Trophoblast cell (in vitro differentiated cells and primary cell): Measurements from ENCODE around the gene GTF2A1L.

Experiments
- DNase-seq, 2 donors: peaks; one replicate each; pipeline ENCODE4 v3.0.0-alpha.2; 2016
- H2AFZ ChIP-seq: 2 replicates; pipeline ENCODE4 v1.6.1; 2013; ENCODE audit warnings: low read length, moderate library complexity, mild to moderate bottlenecking; ENCODE audit not compliant: insufficient read depth, poor library complexity
- H2AK5ac ChIP-seq: 2 replicates; pipeline ENCODE4 v1.6.1; 2013; ENCODE audit warnings: mild to moderate bottlenecking, low read length
- H2BK120ac ChIP-seq: 2 replicates; pipeline ENCODE4 v1.6.1; 2013; ENCODE audit warnings: low read length, mild to moderate bottlenecking, moderate library complexity; ENCODE audit not compliant: insufficient read depth, poor library complexity
- H2BK12ac ChIP-seq: 2 replicates; pipeline ENCODE4 v1.6.1; 2013; ENCODE audit warnings: mild to moderate bottlenecking, low read length, moderate library complexity
- H2BK5ac ChIP-seq: 2 replicates; pipeline ENCODE4 v1.6.1; 2013; ENCODE audit warnings: low read length, low read depth, moderate library complexity, mild to moderate bottlenecking; ENCODE audit not compliant: poor library complexity
- H3K14ac ChIP-seq: 2 replicates; pipeline ENCODE4 v1.6.1; 2013; ENCODE audit warnings: mild to moderate bottlenecking, low read length
- H3K18ac ChIP-seq: 2 replicates; pipeline ENCODE4 v1.6.1; 2013; ENCODE audit warnings: mild to moderate bottlenecking, low read length
- H3K23ac ChIP-seq: 2 replicates; pipeline ENCODE4 v1.6.1; 2013; ENCODE audit warnings: low read length
- H3K27ac ChIP-seq: 2 replicates; pipeline ENCODE4 v1.5.1; 2013; ENCODE audit warnings: low read depth, mild to moderate bottlenecking, inconsistent platforms, low read length, moderate library complexity
- H3K27me3 ChIP-seq: 2 replicates; pipeline ENCODE4 v1.6.1; 2013; ENCODE audit warnings: inconsistent platforms, mild to moderate bottlenecking, low read length, moderate library complexity; ENCODE audit not compliant: insufficient read depth
- H3K36me3 ChIP-seq, 2 experiments: 1 replicate in 1 of 2; 2 replicates in 1 of 2; pipeline ENCODE4 v1.6.1; 2013; ENCODE audit warnings: low read length in 2 of 2, mild to moderate bottlenecking in 2 of 2, moderate library complexity in 1 of 2; ENCODE audit not compliant: insufficient read depth in 2 of 2, control insufficient read depth in 1 of 2
- H3K4ac ChIP-seq: 2 replicates; pipeline ENCODE4 v1.6.1; 2013; ENCODE audit warnings: low read depth, mild to moderate bottlenecking, low read length, moderate library complexity
- H3K4me1 ChIP-seq, 2 experiments: 1 replicate in 1 of 2; 2 replicates in 1 of 2; pipeline ENCODE4 v1.6.1; 2013; ENCODE audit warnings: low read length in 2 of 2, mild to moderate bottlenecking in 2 of 2, moderate library complexity in 1 of 2; ENCODE audit not compliant: insufficient read depth in 2 of 2, control insufficient read depth in 1 of 2
- H3K4me2 ChIP-seq: 2 replicates; pipeline ENCODE4 v1.6.1; 2013; ENCODE audit warnings: inconsistent platforms, mild to moderate bottlenecking, low read length, moderate library complexity
- H3K4me3 ChIP-seq: 2 replicates; pipeline ENCODE4 v1.5.1; 2013; ENCODE audit warnings: mild to moderate bottlenecking, low read depth, low read length, inconsistent platforms
- H3K79me1 ChIP-seq: one replicate; pipeline ENCODE4 v1.6.1; 2013; ENCODE audit warnings: low read length
- H3K79me2 ChIP-seq: 2 replicates; pipeline ENCODE4 v1.6.1; 2013; ENCODE audit warnings: low read length, mild to moderate bottlenecking; ENCODE audit not compliant: control insufficient read depth, insufficient read depth, poor library complexity
- H3K9ac ChIP-seq: 2 replicates; pipeline ENCODE4 v1.6.1; 2013; ENCODE audit warnings: mild to moderate bottlenecking, low read length
- H3K9me3 ChIP-seq: 2 replicates; pipeline ENCODE4 v1.6.1; 2013; ENCODE audit warnings: low read depth, mild to moderate bottlenecking, control low read depth, inconsistent platforms, low read length; ENCODE audit not compliant: insufficient read depth
- H4K12ac ChIP-seq: 2 replicates; pipeline ENCODE4 v1.6.1; 2013; ENCODE audit warnings: low read depth, mild to moderate bottlenecking, low read length, moderate library complexity
- H4K8ac ChIP-seq: 2 replicates; pipeline ENCODE4 v1.6.1; 2013; ENCODE audit warnings: low read depth, mild to moderate bottlenecking, low read length, moderate library complexity
- H4K91ac ChIP-seq: one replicate; pipeline ENCODE4 v1.6.1; 2013; ENCODE audit warnings: low read depth, mild to moderate bottlenecking, low read length, moderate library complexity
- WGBS: extraction: QIAGEN DNeasy Blood & Tissue Kit; methylation state at CpG from one replicate; pipeline ENCODE4 v1.1.7; 2013; ENCODE audit warnings: missing lambda C conversion rate; ENCODE audit not compliant: insufficient read length, insufficient coverage; ENCODE audit errors: extremely low coverage; 5-methylcytosine and 5-hydroxymethylcytosine counted together

GTF2A1L gene

DNA sequence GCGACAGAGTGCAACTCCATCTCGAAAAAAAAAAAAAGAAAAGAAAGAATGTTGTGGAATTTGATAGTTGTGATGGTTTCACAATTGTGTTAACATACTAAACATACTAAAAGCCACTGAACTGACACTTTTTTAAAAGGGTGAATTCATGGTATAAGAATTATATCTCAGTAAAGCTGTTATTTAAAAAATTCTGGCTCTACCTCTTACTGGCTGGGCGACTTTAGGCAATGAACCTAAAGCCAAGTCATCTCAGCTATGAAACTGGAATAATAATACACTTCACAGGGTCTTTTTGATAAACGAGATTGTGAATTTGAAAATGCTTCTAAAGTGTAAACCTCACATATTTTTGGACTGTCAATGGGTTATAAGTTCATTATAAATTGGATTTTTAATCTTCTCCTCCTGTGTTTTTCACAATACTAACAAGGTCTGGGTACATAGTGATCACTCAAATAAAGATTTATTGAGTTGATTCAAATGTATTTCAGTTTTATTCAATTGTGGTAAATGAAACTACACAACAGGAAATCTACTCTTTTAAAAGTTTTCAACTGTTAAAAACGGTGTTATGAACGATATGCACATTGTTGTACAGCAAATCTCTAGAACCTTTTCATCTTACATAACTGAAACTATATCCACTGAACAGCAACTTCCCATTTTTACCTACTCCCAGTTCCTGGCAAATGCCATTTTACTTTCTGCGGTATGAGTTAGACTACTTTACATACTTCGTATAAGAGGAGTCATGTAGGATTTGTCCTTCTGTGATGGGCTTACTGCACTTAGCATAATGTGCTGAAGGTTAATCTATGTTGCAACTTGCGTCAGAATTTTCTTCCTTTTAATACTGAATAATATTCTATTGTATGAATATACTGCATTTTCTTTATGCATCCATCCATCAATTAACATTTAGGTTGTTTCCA is 43.0 kb upstream of the GTF2A1L start:
- no peak overlapping the region for H3K14ac ChIP-seq
- H3K36me3 ChIP-seq = peaks cover 0 to 1% of the 10 kb centered on the region in 2 experiments
- no peak overlapping the region for H4K8ac ChIP-seq
- H3K27me3 ChIP-seq = no peaks in the 10 kb centered on the region
- H3K23ac ChIP-seq = no peak overlapping the region
- peak in 1 of 2 donors; percentile 80 for DNase-seq
- WGBS = no CpG with 5 or more reads among the region's 9 CpGs
- no peak overlapping the region for H2BK12ac ChIP-seq
- H3K4me1 ChIP-seq = peaks cover 0 to 3% of the 10 kb centered on the region in 2 experiments
- H4K12ac ChIP-seq = no peak overlapping the region
- H2BK120ac ChIP-seq = no peak overlapping the region
- no peak overlapping the region for H2AFZ ChIP-seq
- no peak overlapping the region for H3K4me3 ChIP-seq
- H3K79me1 ChIP-seq = no peaks in the 10 kb centered on the region
- H3K79me2 ChIP-seq = no peaks in the 10 kb centered on the region
- no peak overlapping the region for H3K9ac ChIP-seq
- H3K18ac ChIP-seq = no peak overlapping the region
- no peak overlapping the region for H3K4ac ChIP-seq
- no peak overlapping the region for H4K91ac ChIP-seq
- H2AK5ac ChIP-seq = no peak overlapping the region
- no peak overlapping the region for H3K27ac ChIP-seq
- peaks cover 1% of the 10 kb centered on the region for H3K9me3 ChIP-seq
- no peak overlapping the region for H2BK5ac ChIP-seq
- H3K4me2 ChIP-seq = no peak overlapping the region

DNA sequence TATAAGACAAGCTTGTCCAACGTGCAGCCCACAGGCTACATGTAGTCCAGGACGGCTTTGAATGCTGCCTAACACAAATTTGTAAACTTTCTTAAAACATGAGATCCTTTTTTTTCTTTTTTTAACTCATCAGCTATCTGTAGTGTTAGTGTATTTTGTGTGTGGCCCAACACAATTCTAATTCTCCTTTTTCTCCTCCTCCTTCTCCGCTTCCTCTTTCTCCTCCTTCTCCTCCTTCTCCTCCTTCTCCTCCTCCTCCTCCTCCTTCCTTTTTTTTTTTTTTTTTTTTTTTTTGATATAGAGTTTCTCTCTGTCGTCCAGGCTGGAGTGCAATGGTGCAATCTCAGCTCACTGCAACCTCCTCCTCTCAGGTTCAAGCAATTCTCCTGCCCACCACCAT is 39.3 kb upstream of the GTF2A1L start:
- WGBS = 88% methylated on average over 1 of the region's 4 CpGs
- Histone ChIP-seq H3K4me3 (no peak overlapping the region), H3K18ac (no peak overlapping the region), H3K14ac (no peak overlapping the region), H3K9ac (no peak overlapping the region), H3K23ac (no peak overlapping the region), H3K4ac (no peak overlapping the region), H3K79me2 (no peaks in the 10 kb centered on the region), H3K9me3 (no peaks in the 10 kb centered on the region), H3K4me2 (no peak overlapping the region), H3K79me1 (no peaks in the 10 kb centered on the region), H4K12ac (no peak overlapping the region), H3K4me1 (peaks cover 4% of the 10 kb centered on the region in 2 experiments), H2AK5ac (no peak overlapping the region), H2BK12ac (no peak overlapping the region), H4K8ac (no peak overlapping the region), H3K27ac (no peak overlapping the region), H3K27me3 (no peaks in the 10 kb centered on the region), H2BK5ac (no peak overlapping the region), H2BK120ac (no peak overlapping the region), H3K36me3 (peaks cover 4 to 5% of the 10 kb centered on the region in 2 experiments), H4K91ac (no peak overlapping the region), H2AFZ (no peak overlapping the region)
- DNase-seq = no peak

DNA sequence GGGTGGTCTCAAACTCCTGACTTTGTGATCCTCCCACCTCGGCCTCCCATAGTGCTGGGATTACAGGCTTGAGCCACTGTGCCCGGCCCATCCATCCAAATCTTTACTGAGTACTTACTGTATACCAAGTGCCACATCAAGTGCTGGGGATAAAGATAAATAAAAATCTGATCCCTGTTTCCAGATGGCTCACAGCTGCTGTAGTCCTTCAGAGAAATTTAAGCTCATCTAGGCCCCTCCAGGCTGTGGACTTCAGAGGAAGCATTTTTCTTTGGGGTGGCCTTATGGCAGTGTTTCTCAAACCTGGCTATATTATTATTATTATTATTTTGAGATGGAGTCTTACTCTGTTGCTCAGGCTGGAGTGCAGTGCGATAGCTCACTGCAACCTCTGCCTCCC is 33.7 kb upstream of the GTF2A1L start:
- no peak overlapping the region for H3K9ac ChIP-seq

DNA sequence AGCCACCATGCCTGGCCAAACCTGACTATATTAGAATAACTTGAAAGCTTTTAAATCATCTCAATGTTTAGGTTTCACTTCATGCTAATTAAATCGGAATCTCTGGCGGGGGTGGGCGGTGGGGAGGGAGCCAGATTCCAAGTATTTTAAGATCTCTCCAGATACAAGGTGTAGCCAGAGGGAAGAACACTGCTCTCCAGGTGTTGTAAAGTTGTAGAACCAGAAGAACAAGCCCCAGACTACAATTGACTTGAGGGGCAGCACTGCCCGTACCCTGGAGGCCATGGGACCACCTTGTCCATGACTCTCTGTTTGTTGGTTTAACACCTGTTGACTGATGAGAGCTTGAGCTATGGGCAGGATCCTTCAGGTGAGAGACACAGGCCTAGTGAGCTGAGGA is 33.1 kb upstream of the GTF2A1L start:
- H3K4me1 ChIP-seq = peaks cover 33% of the 10 kb centered on the region in 2 experiments
- no CpG with 5 or more reads among the region's 4 CpGs for WGBS

More for the DNA sequence above, 33.7 kb upstream of the GTF2A1L start:
- H3K4me2 ChIP-seq = no peak overlapping the region
- no peaks in the 10 kb centered on the region for H3K9me3 ChIP-seq
- H3K23ac ChIP-seq = no peak overlapping the region
- no peak overlapping the region for H3K18ac ChIP-seq
- no peak overlapping the region for H2BK120ac ChIP-seq
- no peak overlapping the region for H3K4ac ChIP-seq
- no peak overlapping the region for H2BK12ac ChIP-seq
- DNase-seq = no peak
- WGBS = no CpG with 5 or more reads among the region's 3 CpGs
- H2AFZ ChIP-seq = no peak overlapping the region
- no peak overlapping the region for H4K12ac ChIP-seq
- H2AK5ac ChIP-seq = no peak overlapping the region
- H4K91ac ChIP-seq = no peak overlapping the region
- H3K79me1 ChIP-seq = peaks cover 8% of the 10 kb centered on the region
- no peaks in the 10 kb centered on the region for H3K27me3 ChIP-seq
- H3K4me3 ChIP-seq = no peak overlapping the region
- no peak overlapping the region for H3K14ac ChIP-seq
- H3K79me2 ChIP-seq = peaks cover 2% of the 10 kb centered on the region
- no peak overlapping the region for H4K8ac ChIP-seq
- no peak overlapping the region for H3K27ac ChIP-seq
- H3K4me1 ChIP-seq = peaks cover 33% of the 10 kb centered on the region in 2 experiments
- peaks cover 2 to 5% of the 10 kb centered on the region in 2 experiments for H3K36me3 ChIP-seq
- no peak overlapping the region for H2BK5ac ChIP-seq

More for the DNA sequence above, 33.1 kb upstream of the GTF2A1L start:
- H2BK120ac ChIP-seq = no peak overlapping the region
- no peaks in the 10 kb centered on the region for H3K9me3 ChIP-seq
- no peak overlapping the region for H2BK12ac ChIP-seq
- H3K4me2 ChIP-seq = no peak overlapping the region
- no peak overlapping the region for H4K8ac ChIP-seq
- no peaks in the 10 kb centered on the region for H3K27me3 ChIP-seq
- H2AK5ac ChIP-seq = no peak overlapping the region
- no peak overlapping the region for H4K91ac ChIP-seq
- no peak overlapping the region for H2AFZ ChIP-seq
- peak; percentile 78 to 86 for DNase-seq
- peak overlapping the region; percentile 25 for H3K18ac ChIP-seq
- no peak overlapping the region for H3K9ac ChIP-seq
- no peak overlapping the region for H3K4ac ChIP-seq
- peaks cover 2% of the 10 kb centered on the region for H3K79me2 ChIP-seq
- peaks cover 9% of the 10 kb centered on the region for H3K79me1 ChIP-seq
- H3K4me3 ChIP-seq = no peak overlapping the region
- no peak overlapping the region for H3K23ac ChIP-seq
- no peak overlapping the region for H3K14ac ChIP-seq
- H4K12ac ChIP-seq = no peak overlapping the region
- no peak overlapping the region for H2BK5ac ChIP-seq
- H3K36me3 ChIP-seq = peaks cover 2 to 5% of the 10 kb centered on the region in 2 experiments
- no peak overlapping the region for H3K27ac ChIP-seq
